Measurements from ENCODE around the gene NT5E. TPM values are rescaled to one million over a fixed set of nuclear protein-coding genes. Genes with fewer than 3 reads are reported as not detected.

The NT5E gene
- polyA plus RNA-seq, 1 of the 3 experiments (the other 2 are of a cell fraction), result 443 TPM

- no peaks in the 10 kb centered on the region for H4K20me1 ChIP-seq (ENCODE audit: insufficient read depth)
- ChIA-PET POLR2A (no interaction called here), CTCF (interaction anchor here (0.9 to 1.8 kb wide), 3 partner anchors 60 to 202 kb away, joined by 3 to 6 read pairs (median 4); no protein-coding TSS in a partner anchor)
- H3K9ac ChIP-seq, result no peak overlapping the region
- TF ChIP-seq REST (IDR thresholded peaks at IDR 0.05; ENCODE audit: low read depth, low read length), result no peak
- TF ChIP-seq RAD21 (IDR thresholded peaks at IDR 0.05; ENCODE audit: low read length), result no peak
- TF ChIP-seq RCOR1 (IDR thresholded peaks at IDR 0.05; ENCODE audit: low read length), result no peak
- TF ChIP-seq CTCF (IDR thresholded peaks at IDR 0.05), result no peak
- TF ChIP-seq NFIC (IDR thresholded peaks at IDR 0.05; ENCODE audit: borderline replicate concordance), result no peak
- no peak for TF ChIP-seq SIN3A (IDR thresholded peaks at IDR 0.05; ENCODE audit: borderline replicate concordance, low read depth, low read length)
- TF ChIP-seq PBX3 (IDR thresholded peaks at IDR 0.05), result no peak
- TF ChIP-seq YY1 (IDR thresholded peaks at IDR 0.05; ENCODE audit: low read depth), result no peak
- no peak for TF ChIP-seq RFX5 (IDR thresholded peaks at IDR 0.05; ENCODE audit: low read length)
- TF ChIP-seq CHD2 (IDR thresholded peaks at IDR 0.05; ENCODE audit: low read length, partially characterized antibody), result no peak
- no peak for TF ChIP-seq FOSL2 (IDR thresholded peaks at IDR 0.05; ENCODE audit: borderline replicate concordance, low read depth)
- no peaks in the 10 kb centered on the region for H3K9me2 ChIP-seq
- H3K4me2 ChIP-seq, result no peak overlapping the region
- peaks cover 73% of the 10 kb centered on the region for H3K79me2 ChIP-seq (ENCODE audit: insufficient read depth)
- H3K36me3 ChIP-seq (replicated peaks in 1 of 2; ENCODE audit: control insufficient read depth in 1 of 2, insufficient read depth in 2 of 2, low read length in 1 of 2), result peaks cover 69 to 91% of the 10 kb centered on the region in 2 experiments
- H3K4me3 ChIP-seq (ENCODE audit: low read depth in 2 of 2, low read length in 1 of 2), result no peak overlapping the region
- H3K27ac ChIP-seq (ENCODE audit: low read depth in 2 of 2, low read length in 1 of 2), result no peak overlapping the region
- peaks cover 38% of the 10 kb centered on the region for H3F3A ChIP-seq (replicated peaks; ENCODE audit: insufficient read depth)
- WGBS (ENCODE audit: low lambda C conversion rate), result 81% methylated on average over 4 of the region's 4 CpGs
- H2AFZ ChIP-seq (ENCODE audit: low read depth), result no peak overlapping the region
- DNase-seq, result no peak
- no peaks in the 10 kb centered on the region for H3K27me3 ChIP-seq (ENCODE audit: insufficient read depth)
- H3K4me1 ChIP-seq (ENCODE audit: control insufficient read depth in 1 of 2, insufficient read depth in 2 of 2, low read depth in 1 of 2, low read length in 1 of 2), result peaks cover 0 to 22% of the 10 kb centered on the region in 2 experiments; a peak in 2 of 4 replicates
- H3K9me3 ChIP-seq, result no peaks in the 10 kb centered on the region
Measured at GRCh38 chr6:85476532-85476931, 26.6 kb downstream of the NT5E start.
